Hepatocyte (in vitro differentiated cells): ENCODE measurements around the gene SLC16A9. TPM values are rescaled to one million over a fixed set of nuclear protein-coding genes. Genes with fewer than 3 reads are reported as not detected.

Experiments used
- DNase-seq: peaks from one replicate; pipeline ENCODE4 v3.0.0-alpha.2; 2016; ENCODE audit warnings: low spot score
- H2AFZ ChIP-seq: fragments of 200-600 bp; sonication (generic); 2 replicates; pipeline ENCODE4 v1.6.0; 2016; ENCODE audit warnings: antibody characterized with exemption, mild to moderate bottlenecking
- H3K27ac ChIP-seq: fragments of 200-600 bp; sonication (generic); 2 replicates; pipeline ENCODE4 v1.5.1; 2016; ENCODE audit warnings: mild to moderate bottlenecking
- H3K27me3 ChIP-seq: fragments of 200-600 bp; sonication (generic); 2 replicates; pipeline ENCODE4 v1.6.1; 2016
- H3K36me3 ChIP-seq: fragments of 200-600 bp; sonication (generic); replicated peaks from 2 replicates; pipeline ENCODE4 v1.5.1; 2016; ENCODE audit warnings: low read depth; ENCODE audit not compliant: insufficient read depth
- H3K4me1 ChIP-seq: fragments of 200-600 bp; sonication (generic); 2 replicates; pipeline ENCODE4 v1.5.1; 2016; ENCODE audit warnings: mild to moderate bottlenecking, moderate library complexity; ENCODE audit not compliant: insufficient read depth
- H3K4me2 ChIP-seq: fragments of 200-600 bp; sonication (generic); 2 replicates; pipeline ENCODE4 v1.6.0; 2016
- H3K4me3 ChIP-seq: fragments of 200-600 bp; sonication (generic); 2 replicates; pipeline ENCODE4 v1.5.1; 2016; ENCODE audit warnings: mild to moderate bottlenecking
- H3K79me2 ChIP-seq: fragments of 200-600 bp; sonication (generic); 2 replicates; pipeline ENCODE4 v1.6.0; 2017; ENCODE audit warnings: mild to moderate bottlenecking
- H3K9me2 ChIP-seq: fragments of 200-600 bp; sonication (generic); replicated peaks from 2 replicates; pipeline ENCODE4 v1.6.0; 2017; ENCODE audit warnings: mild to moderate bottlenecking; ENCODE audit not compliant: insufficient read depth
- H3K9me3 ChIP-seq: fragments of 200-600 bp; sonication (generic); 2 replicates; pipeline ENCODE4 v1.5.1; 2016; ENCODE audit warnings: low read depth, mild to moderate bottlenecking
- H4K20me1 ChIP-seq: fragments of 200-600 bp; sonication (generic); 2 replicates; pipeline ENCODE4 v1.6.0; 2016; ENCODE audit warnings: mild to moderate bottlenecking; ENCODE audit not compliant: insufficient read depth, poor library complexity, severe bottlenecking
- EZH2 ChIP-seq: fragments of 200-600 bp; sonication (generic); IDR thresholded peaks from 2 replicates; pipeline ENCODE4 v1.6.1; 2016; ENCODE audit warnings: antibody characterized with exemption, mild to moderate bottlenecking, borderline replicate concordance
- EZH2phosphoT487 ChIP-seq: fragments of 200-600 bp; sonication (generic); IDR thresholded peaks from one replicate; pipeline ENCODE4 v1.6.1; 2018; ENCODE audit warnings: antibody characterized with exemption, mild to moderate bottlenecking, low read depth, moderate library complexity; ENCODE audit not compliant: unreplicated experiment, severe bottlenecking
- WGBS: methylation state at CpG from one replicate; pipeline ENCODE4 v1.1.6; 2016; ENCODE audit warnings: low lambda C conversion rate; ENCODE audit errors: missing lambda C conversion rate; 5-methylcytosine and 5-hydroxymethylcytosine counted together
- polyA plus RNA-seq: library from polyadenylated mRNA; unstranded; fragments of >200 nt; fragmentation: Nextera tagmentation; extraction: Ambion mirVana; gene quantifications from 2 replicates; pipeline ENCODE4 v1.2.1, GENCODE V29; 2016
- total RNA-seq: library from RNA; depleted of rRNA; stranded (reverse); fragments of >200 nt; gene quantifications from 2 replicates; pipeline ENCODE4 v1.2.3, GENCODE V29; 2014
- TF ChIP-seq, protein P1 (sequence below): fragments of 200-600 bp; sonication (generic); IDR thresholded peaks from 2 replicates; pipeline ENCODE4 v1.5.1; 2016; ENCODE audit warnings: antibody characterized with exemption, mild to moderate bottlenecking; ENCODE audit not compliant: poor library complexity

SLC16A9 gene
- total and polyA plus RNA-seq, 2 experiments from 2014 or later = 2.0 to 4.7 TPM

DNA sequence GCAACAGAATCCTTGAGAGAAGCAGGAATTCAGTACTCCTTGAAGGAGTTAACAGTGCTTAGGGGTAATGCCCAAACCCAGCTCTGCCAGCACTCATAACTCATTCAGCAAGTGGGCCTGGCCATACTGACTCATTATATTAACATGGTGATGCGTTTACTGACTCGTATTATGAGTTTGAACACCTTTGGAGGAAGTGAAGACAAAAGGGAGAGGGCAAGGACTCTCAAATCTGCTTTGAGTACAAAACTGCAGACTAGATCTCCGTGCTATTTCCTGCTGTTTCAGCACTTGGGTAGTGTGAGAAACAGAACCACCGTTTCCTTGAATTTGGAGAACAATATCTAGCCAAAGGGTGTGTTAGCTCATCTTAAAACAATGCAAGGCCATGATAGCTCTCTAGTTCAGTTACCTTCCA lies 30.8 kb downstream of the SLC16A9 start:
- Histone ChIP-seq H4K20me1 (no peaks in the 10 kb centered on the region), H3K4me1 (peaks cover 6% of the 10 kb centered on the region), H3K4me2 (no peak overlapping the region), H3K9me2 (no peaks in the 10 kb centered on the region), H3K27ac (no peak overlapping the region), H2AFZ (no peak overlapping the region), H3K27me3 (no peaks in the 10 kb centered on the region), H3K79me2 (no peaks in the 10 kb centered on the region), H3K4me3 (no peak overlapping the region), H3K9me3 (no peaks in the 10 kb centered on the region), H3K36me3 (no peaks in the 10 kb centered on the region)
- WGBS = 69% methylated on average over 4 of the region's 4 CpGs
- DNase-seq = peak; percentile 14
- TF ChIP-seq, protein P1, sequence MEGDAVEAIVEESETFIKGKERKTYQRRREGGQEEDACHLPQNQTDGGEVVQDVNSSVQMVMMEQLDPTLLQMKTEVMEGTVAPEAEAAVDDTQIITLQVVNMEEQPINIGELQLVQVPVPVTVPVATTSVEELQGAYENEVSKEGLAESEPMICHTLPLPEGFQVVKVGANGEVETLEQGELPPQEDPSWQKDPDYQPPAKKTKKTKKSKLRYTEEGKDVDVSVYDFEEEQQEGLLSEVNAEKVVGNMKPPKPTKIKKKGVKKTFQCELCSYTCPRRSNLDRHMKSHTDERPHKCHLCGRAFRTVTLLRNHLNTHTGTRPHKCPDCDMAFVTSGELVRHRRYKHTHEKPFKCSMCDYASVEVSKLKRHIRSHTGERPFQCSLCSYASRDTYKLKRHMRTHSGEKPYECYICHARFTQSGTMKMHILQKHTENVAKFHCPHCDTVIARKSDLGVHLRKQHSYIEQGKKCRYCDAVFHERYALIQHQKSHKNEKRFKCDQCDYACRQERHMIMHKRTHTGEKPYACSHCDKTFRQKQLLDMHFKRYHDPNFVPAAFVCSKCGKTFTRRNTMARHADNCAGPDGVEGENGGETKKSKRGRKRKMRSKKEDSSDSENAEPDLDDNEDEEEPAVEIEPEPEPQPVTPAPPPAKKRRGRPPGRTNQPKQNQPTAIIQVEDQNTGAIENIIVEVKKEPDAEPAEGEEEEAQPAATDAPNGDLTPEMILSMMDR = no peak

DNA sequence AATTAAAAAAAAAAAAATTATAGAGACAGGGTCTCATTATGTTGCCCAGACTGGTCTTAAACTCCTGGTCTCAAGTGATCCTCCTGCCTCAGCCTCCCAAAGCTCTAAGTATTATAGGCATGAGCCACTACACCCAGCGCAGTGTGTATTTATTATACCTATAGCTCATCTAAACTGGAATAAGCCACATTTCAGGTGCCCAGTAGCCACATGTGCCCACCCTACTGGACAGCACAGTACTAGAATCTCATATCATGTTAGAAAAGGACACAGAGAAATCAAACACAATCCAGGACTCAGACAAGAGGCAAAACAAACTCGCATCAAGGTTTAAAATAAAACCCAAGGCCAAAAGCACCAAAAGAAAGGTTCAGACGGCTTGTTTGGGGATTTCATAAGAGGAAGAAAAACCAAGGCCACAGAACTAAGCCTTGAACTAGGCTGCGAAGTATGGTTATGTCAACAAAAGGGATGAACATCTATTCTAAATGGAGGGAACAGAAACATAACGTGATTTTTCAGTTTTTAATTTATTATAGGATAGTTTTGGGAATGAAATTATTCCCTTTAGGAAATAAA lies 32.3 kb downstream of the SLC16A9 start:
- Histone ChIP-seq H3K27ac (no peak overlapping the region), H3K27me3 (no peaks in the 10 kb centered on the region), H3K4me2 (no peak overlapping the region), H3K4me3 (no peak overlapping the region), H4K20me1 (no peaks in the 10 kb centered on the region), H3K9me2 (no peaks in the 10 kb centered on the region), H3K9me3 (no peaks in the 10 kb centered on the region), H3K4me1 (peaks cover 6% of the 10 kb centered on the region), H3K36me3 (no peaks in the 10 kb centered on the region), H2AFZ (no peak overlapping the region), H3K79me2 (no peaks in the 10 kb centered on the region)
- no peak for TF ChIP-seq EZH2
- no peak for DNase-seq
- WGBS = 89% methylated on average over 5 of the region's 5 CpGs

DNA sequence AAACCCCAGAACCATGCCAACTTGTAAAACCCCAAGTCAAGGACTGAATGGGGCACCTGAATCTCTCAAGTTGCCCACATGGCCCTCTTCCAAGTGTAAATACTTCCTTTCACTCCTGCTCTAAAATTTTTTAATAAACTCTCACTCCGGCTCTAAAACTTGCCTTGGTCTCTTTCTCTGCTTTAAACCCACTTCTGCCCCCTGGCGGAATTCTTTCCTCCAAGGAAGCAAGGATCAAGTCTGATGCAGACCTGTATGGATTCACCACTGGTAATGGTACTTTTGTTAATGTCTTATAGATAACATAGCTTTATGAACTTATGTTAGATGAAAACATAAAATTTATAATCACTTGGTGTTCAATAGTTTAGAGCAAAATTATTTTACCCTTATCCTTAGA lies 33.8 kb downstream of the SLC16A9 start:
- H3K27ac ChIP-seq = no peak overlapping the region
- H3K27me3 ChIP-seq = no peaks in the 10 kb centered on the region
- DNase-seq = no peak
- no peak overlapping the region for H2AFZ ChIP-seq
- no peaks in the 10 kb centered on the region for H3K79me2 ChIP-seq
- H4K20me1 ChIP-seq = no peaks in the 10 kb centered on the region
- H3K4me2 ChIP-seq = no peak overlapping the region
- H3K9me2 ChIP-seq = no peaks in the 10 kb centered on the region
- no peak overlapping the region for H3K4me3 ChIP-seq
- H3K36me3 ChIP-seq = no peaks in the 10 kb centered on the region
- H3K4me1 ChIP-seq = peaks cover 6% of the 10 kb centered on the region
- 66% methylated on average over 2 of the region's 2 CpGs for WGBS
- TF ChIP-seq EZH2 = no peak
- TF ChIP-seq, protein P1 = peak; percentile 6
- no peaks in the 10 kb centered on the region for H3K9me3 ChIP-seq

DNA sequence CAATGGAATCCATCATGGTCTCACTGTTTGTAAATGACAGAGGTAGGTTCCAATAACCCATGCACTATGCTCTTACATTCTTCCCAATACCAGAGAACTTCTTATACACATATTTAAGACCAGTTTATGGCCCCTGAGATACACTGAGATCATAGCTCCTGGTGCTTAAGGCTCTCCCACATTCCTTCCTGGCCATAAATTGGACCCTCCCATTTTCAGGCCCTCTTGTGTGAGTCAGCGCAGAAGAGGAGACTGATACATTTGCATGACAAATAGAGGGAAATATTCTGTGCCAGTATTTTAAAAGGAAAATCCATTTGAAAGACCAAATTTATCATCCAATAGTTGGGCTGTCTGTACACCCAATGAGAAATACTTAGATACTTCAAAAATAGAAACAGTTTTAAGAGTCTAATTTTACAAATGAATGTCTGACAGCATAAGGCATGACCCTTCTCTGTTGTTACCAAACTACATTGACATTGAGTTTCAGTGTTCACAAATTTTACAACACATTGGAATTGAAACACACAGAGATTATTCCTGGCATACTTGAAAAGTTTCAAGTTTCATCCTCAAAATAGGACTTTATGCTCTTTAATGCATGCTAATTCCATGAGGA lies 35.3 kb downstream of the SLC16A9 start:
- no peak overlapping the region for H3K4me2 ChIP-seq
- no peaks in the 10 kb centered on the region for H3K36me3 ChIP-seq
- peak; percentile 71 for DNase-seq
- no peak overlapping the region for H2AFZ ChIP-seq
- H3K9me3 ChIP-seq = no peaks in the 10 kb centered on the region
- peaks cover 6% of the 10 kb centered on the region for H3K4me1 ChIP-seq
- TF ChIP-seq EZH2 (no peak), EZH2phosphoT487 (no peak)
- TF ChIP-seq, protein P1 = no peak
- 74% methylated on average over 1 of the region's 1 CpG for WGBS
- no peaks in the 10 kb centered on the region for H3K79me2 ChIP-seq
- H3K27ac ChIP-seq = peak overlapping the region; percentile 79
- H4K20me1 ChIP-seq = no peaks in the 10 kb centered on the region
- H3K4me3 ChIP-seq = no peak overlapping the region
- no peaks in the 10 kb centered on the region for H3K27me3 ChIP-seq
- no peaks in the 10 kb centered on the region for H3K9me2 ChIP-seq
